GM19035 (cell line): ENCODE data around the gene TSPAN18.

Experiments
- ATAC-seq: cut with Tn5 transposase; IDR thresholded peaks from one replicate; pipeline ENCODE4 v1.9.1; 2021; ENCODE audit not compliant: unreplicated experiment

Gene TSPAN18

GRCh38 chr11:44792171-44792570 is 65.4 kb downstream of the TSPAN18 start:
- no peak for ATAC-seq

- ATAC-seq, result no peak
Measured at GRCh38 chr11:44793350-44794090, 66.8 kb downstream of the TSPAN18 start.

- ATAC-seq, result no peak
Measured at GRCh38 chr11:44795803-44796535, 69.2 kb downstream of the TSPAN18 start.

GRCh38 chr11:44797051-44797450 is 70.3 kb downstream of the TSPAN18 start:
- ATAC-seq, result no peak

GRCh38 chr11:44797886-44798606 is 71.3 kb downstream of the TSPAN18 start:
- ATAC-seq, result no peak

DNA sequence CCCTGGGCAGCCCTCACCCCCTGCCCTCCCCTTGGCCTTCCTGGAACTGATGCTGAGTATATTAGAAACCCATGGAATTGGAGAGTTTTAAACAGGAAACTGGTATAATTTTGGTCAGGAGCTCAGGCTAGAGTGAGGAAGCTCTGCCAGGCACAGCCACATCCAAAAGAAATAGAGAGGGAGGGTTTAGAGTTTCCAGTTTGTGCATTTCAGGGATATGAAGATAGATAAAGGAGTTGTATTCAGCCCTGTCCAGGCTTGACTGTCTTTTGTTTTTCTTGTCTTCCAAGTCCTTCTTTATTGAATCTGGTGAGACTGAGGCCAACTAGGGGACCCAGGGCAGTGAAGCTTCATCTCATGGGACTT is 71.8 kb downstream of the TSPAN18 start:
- ATAC-seq, result no peak

DNA sequence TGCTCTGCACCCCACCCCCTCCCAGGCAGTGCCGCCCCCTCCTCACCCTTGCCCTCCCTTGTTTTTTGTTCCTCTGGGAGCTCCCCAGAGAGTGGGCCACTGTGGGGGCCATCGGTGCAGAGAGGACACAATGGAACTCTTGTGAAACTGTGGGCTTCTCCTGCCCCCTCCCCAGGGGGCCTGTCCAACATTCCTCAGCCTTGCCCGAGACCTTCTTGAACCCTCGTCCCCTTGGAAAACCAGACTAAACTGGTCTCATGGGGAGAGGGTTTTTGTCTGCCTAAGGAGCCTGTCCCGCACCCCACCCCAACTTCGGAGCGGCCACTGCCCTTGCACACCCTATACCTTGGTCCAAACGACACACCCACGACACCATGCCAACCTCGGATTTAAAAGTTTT is 72.2 kb downstream of the TSPAN18 start:
- no peak for ATAC-seq

GRCh38 chr11:44802347-44802746 is 75.6 kb downstream of the TSPAN18 start:
- no peak for ATAC-seq

DNA sequence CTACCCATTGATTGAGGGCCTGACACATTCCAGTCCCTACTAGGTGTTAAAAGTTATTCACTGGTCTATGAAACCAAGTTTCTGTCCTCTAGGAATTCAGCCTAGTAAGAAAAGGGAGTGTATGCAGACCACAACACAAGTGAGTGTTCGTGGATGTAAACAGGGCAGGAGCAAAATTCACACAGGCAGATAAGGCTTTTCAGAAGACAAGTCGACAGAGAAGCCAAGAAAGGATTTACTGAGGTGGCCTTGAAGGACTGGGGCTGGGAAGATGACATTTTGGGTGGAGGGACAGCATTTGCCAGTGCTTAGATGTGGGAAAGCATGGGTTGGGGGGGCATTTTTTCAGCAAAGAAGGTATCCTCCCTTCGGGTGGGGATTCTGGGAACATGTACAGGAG is 76.2 kb downstream of the TSPAN18 start:
- no peak for ATAC-seq

GRCh38 chr11:44804449-44805437 is 78.0 kb downstream of the TSPAN18 start:
- ATAC-seq, result no peak

DNA sequence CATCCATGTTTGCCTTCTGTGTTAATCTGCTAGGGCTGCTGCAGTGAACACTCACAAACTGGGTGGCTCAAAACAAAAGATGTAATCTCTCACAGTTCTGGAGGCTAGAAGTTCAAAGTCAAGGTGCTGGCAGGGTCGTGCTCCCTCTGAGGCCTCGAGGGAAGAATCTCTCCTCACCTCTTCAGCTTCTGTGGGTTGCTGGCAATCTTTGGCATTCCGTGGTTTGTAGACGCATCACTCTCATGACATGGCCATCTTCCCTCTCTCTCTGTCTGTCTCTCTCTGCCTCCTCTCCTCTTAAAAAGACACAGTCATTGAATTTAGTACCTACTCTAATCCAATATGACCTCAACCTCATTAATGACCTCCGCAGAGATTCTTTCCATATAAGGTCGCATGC is 78.8 kb downstream of the TSPAN18 start:
- ATAC-seq, result no peak

GRCh38 chr11:44808053-44808753 is 81.4 kb downstream of the TSPAN18 start:
- no peak for ATAC-seq

- ATAC-seq, result no peak
Measured at GRCh38 chr11:44809283-44809682, 82.5 kb downstream of the TSPAN18 start.

DNA sequence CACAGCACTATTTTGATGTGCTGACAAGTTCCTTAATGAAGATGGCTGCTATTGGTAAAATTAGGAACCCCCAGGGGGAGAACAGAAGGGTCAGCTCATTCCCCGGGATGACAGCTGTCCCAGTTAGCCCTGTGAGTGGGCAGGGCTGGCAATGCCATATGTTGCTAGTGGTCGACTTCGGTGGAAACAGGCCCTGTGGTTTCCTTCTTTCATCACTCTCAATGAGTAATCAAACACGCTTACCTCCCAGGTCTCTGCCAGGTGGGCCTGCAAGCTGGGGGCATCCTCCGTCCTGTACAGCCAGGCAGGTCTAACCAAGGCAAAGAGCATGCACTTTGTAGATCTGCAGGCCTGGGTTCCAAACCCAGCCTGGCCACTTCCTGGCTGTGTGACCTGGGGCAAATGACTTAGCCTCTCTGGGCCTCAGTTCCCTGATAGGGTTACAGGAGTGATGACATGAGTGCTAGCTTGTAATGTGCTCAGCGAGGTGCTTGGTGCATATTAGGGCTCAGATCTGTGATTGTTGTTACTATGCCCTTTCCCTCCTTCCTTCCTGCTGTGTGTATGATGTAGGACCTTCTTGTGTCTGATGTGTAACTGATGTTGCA is 85.2 kb downstream of the TSPAN18 start:
- no peak for ATAC-seq

DNA sequence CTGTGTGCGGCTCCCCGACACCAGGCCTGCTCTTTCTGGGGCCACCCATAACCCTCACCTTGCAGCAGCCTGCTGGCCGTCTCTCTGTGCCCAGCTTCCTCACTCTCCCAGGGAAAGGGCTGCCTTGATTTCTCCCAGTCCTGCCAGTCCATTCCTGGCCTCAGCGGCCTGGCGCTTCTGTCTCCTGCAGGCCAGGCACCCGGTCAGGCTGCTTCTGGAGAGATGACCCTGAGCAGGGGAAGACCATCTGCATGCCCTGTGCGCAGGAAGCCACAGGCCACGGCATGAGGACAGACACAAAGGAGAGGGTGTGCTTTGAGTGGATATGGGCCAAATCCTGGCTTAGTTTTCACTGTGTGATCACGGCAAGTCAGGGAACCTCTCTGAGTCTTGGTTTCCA is 86.2 kb downstream of the TSPAN18 start:
- ATAC-seq, result no peak

GRCh38 chr11:44813401-44813800 is 86.6 kb downstream of the TSPAN18 start:
- ATAC-seq, result no peak

DNA sequence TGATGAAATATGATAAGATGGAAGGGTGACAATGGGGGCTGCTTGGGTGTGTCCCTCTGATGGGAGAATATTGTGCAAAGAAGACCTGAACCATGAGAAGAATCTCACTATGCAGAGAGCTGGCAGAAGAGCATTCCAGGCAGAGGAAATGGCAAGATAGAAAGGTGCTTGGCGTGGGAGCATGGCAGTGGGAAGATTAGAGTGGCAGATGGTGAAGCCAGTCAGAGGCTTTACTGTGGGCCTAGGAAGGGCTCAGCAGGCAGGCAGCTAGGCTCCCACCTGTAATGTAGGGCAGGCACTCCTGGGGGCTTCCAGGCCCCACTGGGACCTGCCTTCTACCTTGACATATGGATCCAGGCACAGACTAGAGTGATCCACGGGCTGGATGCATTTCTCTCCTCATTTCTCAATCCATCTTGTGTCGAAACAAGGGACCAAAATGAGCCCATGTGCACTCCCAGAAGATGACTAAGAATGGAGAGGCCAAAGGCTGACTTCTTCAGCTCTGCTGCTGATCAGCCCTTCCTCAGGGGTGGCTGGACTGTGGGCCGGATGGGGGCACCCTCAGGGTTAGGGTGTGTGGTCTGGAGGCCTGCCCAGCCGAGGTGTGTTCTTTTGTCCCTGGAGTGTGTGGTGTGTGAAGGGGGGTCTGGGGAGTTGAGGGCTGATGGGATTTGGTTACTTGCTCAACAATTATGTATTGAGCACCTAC is 88.3 kb downstream of the TSPAN18 start:
- ATAC-seq, result no peak

DNA sequence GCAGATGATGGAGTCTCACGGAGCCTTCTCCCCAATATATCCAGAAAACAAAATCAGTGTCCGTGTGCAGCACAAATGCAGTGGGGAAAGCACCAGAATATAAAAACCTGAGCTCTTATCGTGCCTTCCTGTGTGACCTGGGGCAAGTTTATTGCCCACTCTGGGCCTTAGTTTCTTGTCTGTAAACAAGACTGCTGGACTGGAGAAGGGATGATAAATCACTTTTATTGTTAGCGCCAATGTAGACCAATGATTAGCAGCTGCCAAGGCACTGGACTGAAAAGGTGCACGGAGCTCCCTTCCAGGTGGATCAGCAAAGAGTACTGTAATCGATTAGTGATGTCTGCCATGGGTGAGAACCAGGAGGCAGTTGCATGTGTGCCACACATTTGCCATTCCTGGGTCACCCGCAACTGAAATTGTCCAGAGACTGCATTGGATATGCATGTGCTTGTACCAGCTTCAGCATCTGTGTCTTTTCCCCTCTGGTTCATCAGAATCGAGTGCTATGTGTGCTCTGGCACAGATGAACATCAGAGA is 89.2 kb downstream of the TSPAN18 start:
- no peak for ATAC-seq

DNA sequence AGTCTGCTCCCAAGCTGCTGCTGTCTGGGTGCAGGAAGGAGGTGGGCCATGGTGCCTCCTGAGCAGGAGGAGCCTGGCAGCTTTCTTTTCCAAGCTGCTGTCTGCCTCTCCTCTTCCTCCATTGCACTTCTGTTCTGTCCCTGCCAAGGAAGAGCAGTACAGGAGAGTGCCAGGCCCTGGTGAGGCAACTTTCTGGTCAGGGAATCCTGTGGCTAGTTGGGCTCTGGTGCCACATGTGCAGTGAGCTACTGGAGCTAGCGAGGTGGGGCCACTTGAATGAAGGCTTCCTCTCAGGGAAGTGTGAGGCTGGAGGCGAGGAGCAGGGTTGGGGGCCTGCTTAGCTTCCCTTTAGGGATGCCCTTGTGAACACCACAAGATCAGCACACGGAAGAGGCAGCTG is 90.0 kb downstream of the TSPAN18 start:
- ATAC-seq, result no peak
